UCSD-AML1 (cell line): ENCODE data around the gene PPP1R12C.
A peak's percentile ranks its signal among the peaks of the same experiment; 100 is the strongest.

Source experiments
- DNase-seq: peaks from one replicate; lab custom pipeline; 2025; ENCODE audit not compliant: unreplicated experiment; lab: John Stamatoyannopoulos, UW

The PPP1R12C gene

GRCh38 chr19:55091126-55091910 is 26.1 kb downstream of the PPP1R12C start:
- DNase-seq, result no peak

GRCh38 chr19:55090564-55090963 is 26.9 kb downstream of the PPP1R12C start:
- no peak for DNase-seq

- no peak for DNase-seq
Observed at GRCh38 chr19:55089342-55089944, 28.0 kb downstream of the PPP1R12C start.

- DNase-seq, result peak; percentile 85
Observed at GRCh38 chr19:55088543-55089341, 28.7 kb downstream of the PPP1R12C start.

GRCh38 chr19:55088021-55088451 is 29.4 kb downstream of the PPP1R12C start:
- DNase-seq, result no peak

- DNase-seq, result no peak
Observed at GRCh38 chr19:55087542-55087901, 29.9 kb downstream of the PPP1R12C start.

GRCh38 chr19:55086730-55087541 is 30.5 kb downstream of the PPP1R12C start:
- no peak for DNase-seq

- DNase-seq, result no peak
Observed at GRCh38 chr19:55085923-55086715, 31.3 kb downstream of the PPP1R12C start.

GRCh38 chr19:55084416-55084815 is 33.0 kb downstream of the PPP1R12C start:
- DNase-seq, result no peak

- DNase-seq, result no peak
Observed at GRCh38 chr19:55083004-55083850, 34.2 kb downstream of the PPP1R12C start.

- DNase-seq, result peak; percentile 89
Observed at GRCh38 chr19:55082020-55082851, 35.2 kb downstream of the PPP1R12C start.

GRCh38 chr19:55081770-55082019 is 35.7 kb downstream of the PPP1R12C start:
- no peak for DNase-seq

- peak; percentile 97 for DNase-seq
Observed at GRCh38 chr19:55080968-55081769, 36.3 kb downstream of the PPP1R12C start.

- no peak for DNase-seq
Observed at GRCh38 chr19:55080121-55080967, 37.1 kb downstream of the PPP1R12C start.

GRCh38 chr19:55079400-55080038 is 37.9 kb downstream of the PPP1R12C start:
- DNase-seq, result no peak

- DNase-seq, result no peak
Observed at GRCh38 chr19:55078996-55079395, 38.4 kb downstream of the PPP1R12C start.
